Osteocyte (in vitro differentiated cells): ENCODE data around the gene COL7A1. TPM values are rescaled to one million over a fixed set of nuclear protein-coding genes. Genes with fewer than 3 reads are reported as not detected.

Source experiments
- DNase-seq: peaks from one replicate; pipeline ENCODE4 v3.0.0; 2021; ENCODE audit warnings: mixed read lengths; ENCODE audit not compliant: unreplicated experiment; ENCODE audit errors: extremely low spot score
- H3K27ac Mint-ChIP-seq: one replicate; pipeline ENCODE4 v1.8.0; 2021; ENCODE audit warnings: mild to moderate bottlenecking, mixed read lengths; ENCODE audit not compliant: unreplicated experiment
- H3K27me3 Mint-ChIP-seq: one replicate; pipeline ENCODE4 v1.8.0; 2021; ENCODE audit warnings: mixed read lengths; ENCODE audit not compliant: unreplicated experiment
- H3K36me3 Mint-ChIP-seq: one replicate; pipeline ENCODE4 v1.8.0; 2021; ENCODE audit warnings: mixed read lengths; ENCODE audit not compliant: unreplicated experiment
- H3K4me1 Mint-ChIP-seq: one replicate; pipeline ENCODE4 v1.8.0; 2021; ENCODE audit warnings: mixed read lengths; ENCODE audit not compliant: unreplicated experiment
- H3K4me3 Mint-ChIP-seq: one replicate; pipeline ENCODE4 v1.8.0; 2021; ENCODE audit warnings: mild to moderate bottlenecking, moderate library complexity, mixed read lengths; ENCODE audit not compliant: unreplicated experiment
- H3K9me3 Mint-ChIP-seq: one replicate; pipeline ENCODE4 v1.8.0; 2021; ENCODE audit warnings: mixed read lengths; ENCODE audit not compliant: unreplicated experiment
- CTCF ChIP-seq: fragments of 200-600 bp; sonication (generic); IDR thresholded peaks from 2 replicates; pipeline ENCODE4 v1.5.0; 2021; ENCODE audit warnings: antibody characterized with exemption, mild to moderate bottlenecking, moderate library complexity
- total RNA-seq: library from RNA; stranded (reverse); gene quantifications from 2 replicates; pipeline ENCODE4 v1.2.1, GENCODE V29; 2021

COL7A1 gene
- total RNA-seq, 1 donor from 2014 or later = 16.6 TPM

- Mint-ChIP-seq H3K27ac (no peak overlapping the region), H3K4me1 (peaks cover 16% of the 10 kb centered on the region), H3K9me3 (no peaks in the 10 kb centered on the region), H3K36me3 (peaks cover 1% of the 10 kb centered on the region), H3K4me3 (no peak overlapping the region), H3K27me3 (no peaks in the 10 kb centered on the region)
- no peak for DNase-seq
- no peak for TF ChIP-seq CTCF
Observed at GRCh38 chr3:48569808-48570450, 25.2 kb downstream of the COL7A1 start.

- H3K27ac Mint-ChIP-seq = no peak overlapping the region
- H3K4me1 Mint-ChIP-seq = peaks cover 20% of the 10 kb centered on the region
- DNase-seq = no peak
- H3K4me3 Mint-ChIP-seq = no peak overlapping the region
- H3K9me3 Mint-ChIP-seq = no peaks in the 10 kb centered on the region
- TF ChIP-seq CTCF = no peak
- H3K27me3 Mint-ChIP-seq = no peaks in the 10 kb centered on the region
- peaks cover 1% of the 10 kb centered on the region for H3K36me3 Mint-ChIP-seq
Observed at GRCh38 chr3:48569400-48569799, 25.7 kb downstream of the COL7A1 start.

GRCh38 chr3:48568476-48568875, 26.7 kb downstream of the COL7A1 start:
- peaks cover 30% of the 10 kb centered on the region for H3K4me1 Mint-ChIP-seq
- TF ChIP-seq CTCF = no peak
- H3K36me3 Mint-ChIP-seq = peaks cover 1% of the 10 kb centered on the region
- H3K9me3 Mint-ChIP-seq = no peaks in the 10 kb centered on the region
- no peak overlapping the region for H3K27ac Mint-ChIP-seq
- H3K4me3 Mint-ChIP-seq = no peak overlapping the region
- no peaks in the 10 kb centered on the region for H3K27me3 Mint-ChIP-seq
- no peak for DNase-seq

DNA sequence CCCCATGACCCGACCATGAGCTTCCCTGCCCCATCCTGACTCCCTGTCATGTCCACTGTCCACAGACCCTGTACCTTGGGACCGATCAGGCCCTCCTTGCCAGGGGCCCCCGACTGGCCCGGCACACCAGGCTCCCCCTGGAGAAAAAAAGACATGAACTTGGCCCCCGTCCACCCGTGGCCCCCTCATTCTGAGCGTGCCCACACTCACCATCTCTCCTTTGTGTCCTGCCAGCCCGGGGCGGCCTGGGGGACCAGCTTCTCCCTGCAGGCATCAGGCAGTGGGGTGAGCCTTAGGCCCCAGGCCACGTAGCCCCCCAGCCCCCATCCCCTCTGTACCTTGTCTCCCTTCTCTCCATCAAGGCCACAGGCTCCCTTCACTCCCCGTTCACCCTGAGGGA, 27.6 kb downstream of the COL7A1 start:
- Mint-ChIP-seq H3K27me3 (no peaks in the 10 kb centered on the region), H3K4me1 (peaks cover 39% of the 10 kb centered on the region), H3K27ac (peak overlapping the region; percentile 6), H3K9me3 (no peaks in the 10 kb centered on the region), H3K36me3 (peaks cover 1% of the 10 kb centered on the region), H3K4me3 (no peak overlapping the region)
- no peak for DNase-seq
- no peak for TF ChIP-seq CTCF

- Mint-ChIP-seq H3K4me1 (peaks cover 40% of the 10 kb centered on the region), H3K9me3 (no peaks in the 10 kb centered on the region), H3K27ac (peak overlapping the region; percentile 13), H3K27me3 (no peaks in the 10 kb centered on the region), H3K36me3 (peaks cover 1% of the 10 kb centered on the region), H3K4me3 (no peak overlapping the region)
- DNase-seq = no peak
- no peak for TF ChIP-seq CTCF
Observed at GRCh38 chr3:48567090-48567489, 28.0 kb downstream of the COL7A1 start.
